OCI-LY1 (cell line): ENCODE measurements around the gene TMEM156.

Source experiments
- CTCF ChIP-seq: fragments of 200-600 bp; sonication (generic), shearing (Covaris generic); IDR thresholded peaks from 2 replicates; pipeline ENCODE4 v1.5.1; 2017; ENCODE audit warnings: mild to moderate bottlenecking, antibody characterized with exemption, low read length, moderate library complexity, mixed read lengths
- EZH2 ChIP-seq: fragments of 200-600 bp; sonication (generic), shearing (Covaris generic); IDR thresholded peaks from 2 replicates; pipeline ENCODE4 v1.8.0; 2017; ENCODE audit warnings: borderline replicate concordance, mixed run types, mild to moderate bottlenecking, antibody characterized with exemption, low read length, moderate library complexity, mixed read lengths

DNA sequence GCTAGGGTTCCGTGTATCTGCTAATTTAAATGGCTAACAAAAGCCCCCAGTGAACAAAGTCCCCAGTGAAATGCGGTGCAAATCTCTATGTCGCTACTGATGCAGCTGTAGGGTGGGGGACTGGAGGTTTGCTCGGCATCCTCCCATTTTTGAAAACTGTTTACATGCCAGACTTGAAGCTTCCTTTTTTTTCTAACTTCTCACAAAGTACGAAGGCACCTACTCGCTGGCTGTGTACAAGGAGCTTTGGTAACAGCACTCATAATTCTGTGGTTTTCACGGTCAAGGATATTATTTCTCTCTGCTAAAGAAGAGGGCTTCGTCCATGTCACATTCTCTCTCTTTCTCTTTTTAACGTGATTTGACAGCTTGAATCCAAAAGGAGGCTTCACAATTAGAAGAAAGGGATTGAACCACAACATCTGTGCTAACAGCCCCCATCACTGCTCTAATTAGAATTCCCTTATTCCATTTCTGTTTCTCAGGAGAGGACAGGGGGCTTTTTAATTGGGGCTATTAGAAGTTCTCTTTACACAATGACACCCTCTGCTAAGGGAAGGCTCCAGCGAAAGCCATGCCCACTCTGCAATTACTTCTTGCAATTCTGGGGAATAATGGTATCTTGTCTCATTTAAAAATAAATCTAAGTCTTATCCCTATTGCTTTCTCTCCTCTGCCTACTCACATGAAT, 46.7 kb downstream of the TMEM156 start:
- TF ChIP-seq CTCF (no peak), EZH2 (no peak)
